Spleen (tissue), 7 donors: ENCODE results near the gene TTC22.

Experiments
- POLR2A ChIP-seq, 3 donors: fragments of 450-650 bp; IDR thresholded peaks; one replicate each; pipeline ENCODE4 v1.5.1; 2017; ENCODE audit warnings: antibody characterized with exemption in 3 of 3, mild to moderate bottlenecking in 1 of 3
- POLR2AphosphoS5 ChIP-seq, 3 donors: sonication (generic); formaldehyde crosslinking; IDR thresholded peaks; one replicate each; pipeline ENCODE4 v1.5.1; 2017; ENCODE audit warnings: antibody characterized with exemption in 3 of 3
- TF ChIP-seq, protein P1 (sequence below), 11 experiments: fragments of 200-600 bp in 7 of 11; fragments of 450-650 bp in 4 of 11; sonication (generic) in 4 of 11; IDR thresholded peaks in 8 of 11; conservative IDR thresholded peaks in 3 of 11; 1 replicate in 7 of 11; 2 replicates in 4 of 11; pipeline versions ENCODE4 v1.4.0 to v1.8.0; 2016 to 2021; ENCODE audit warnings: antibody characterized with exemption in 11 of 11, inconsistent platforms in 4 of 11, mild to moderate bottlenecking in 1 of 11
- donor health status: DM: no; HTN: no; CAD: no; lungs with moderate emphysema.
- donor health status: DM: no; HTN: no; CAD: no.
- donor health status: DM: no; HTN: no; CAD: no.

DNA sequence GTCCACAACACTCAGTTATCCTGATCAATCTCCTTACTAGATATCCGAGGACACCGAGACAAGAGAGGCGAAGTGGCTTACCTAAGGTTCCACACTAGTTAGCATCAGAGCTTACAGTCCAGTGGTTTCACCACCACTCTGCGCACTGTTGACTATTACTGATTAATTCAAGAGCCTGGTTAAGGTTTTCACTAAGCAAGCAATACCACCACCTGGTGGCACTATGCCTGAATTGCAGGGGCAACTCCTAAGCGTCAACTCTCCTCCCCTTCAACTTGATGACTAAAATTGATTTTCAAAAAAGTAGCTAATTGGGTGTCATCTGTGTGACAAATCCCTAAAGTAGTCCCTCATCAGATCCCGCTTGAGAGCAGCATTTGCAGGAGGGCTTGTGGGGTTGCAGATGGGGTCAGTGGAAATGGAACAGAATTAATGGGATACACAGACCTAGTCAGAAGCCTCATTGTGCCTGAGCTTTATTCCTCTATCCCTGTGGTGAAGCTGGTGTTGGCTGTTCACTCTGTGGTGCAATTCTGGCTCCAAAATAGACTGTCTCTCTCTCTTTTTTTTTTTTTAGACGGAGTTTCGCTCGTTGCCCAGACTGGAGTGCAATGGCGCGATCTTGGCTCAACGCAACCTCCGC is 9.1 kb downstream of the TTC22 start:
- TF ChIP-seq POLR2A (IDR thresholded peaks at IDR 0.05) (no peak), POLR2AphosphoS5 (IDR thresholded peaks at IDR 0.05) (no peak)
- TF ChIP-seq, protein P1, sequence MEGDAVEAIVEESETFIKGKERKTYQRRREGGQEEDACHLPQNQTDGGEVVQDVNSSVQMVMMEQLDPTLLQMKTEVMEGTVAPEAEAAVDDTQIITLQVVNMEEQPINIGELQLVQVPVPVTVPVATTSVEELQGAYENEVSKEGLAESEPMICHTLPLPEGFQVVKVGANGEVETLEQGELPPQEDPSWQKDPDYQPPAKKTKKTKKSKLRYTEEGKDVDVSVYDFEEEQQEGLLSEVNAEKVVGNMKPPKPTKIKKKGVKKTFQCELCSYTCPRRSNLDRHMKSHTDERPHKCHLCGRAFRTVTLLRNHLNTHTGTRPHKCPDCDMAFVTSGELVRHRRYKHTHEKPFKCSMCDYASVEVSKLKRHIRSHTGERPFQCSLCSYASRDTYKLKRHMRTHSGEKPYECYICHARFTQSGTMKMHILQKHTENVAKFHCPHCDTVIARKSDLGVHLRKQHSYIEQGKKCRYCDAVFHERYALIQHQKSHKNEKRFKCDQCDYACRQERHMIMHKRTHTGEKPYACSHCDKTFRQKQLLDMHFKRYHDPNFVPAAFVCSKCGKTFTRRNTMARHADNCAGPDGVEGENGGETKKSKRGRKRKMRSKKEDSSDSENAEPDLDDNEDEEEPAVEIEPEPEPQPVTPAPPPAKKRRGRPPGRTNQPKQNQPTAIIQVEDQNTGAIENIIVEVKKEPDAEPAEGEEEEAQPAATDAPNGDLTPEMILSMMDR (IDR thresholded peaks at IDR 0.05 in 8 of 11, conservative IDR thresholded peaks at IDR 0.05 in 3 of 11): peak in 7 of 11 experiments; percentile 5 to 62 (median 51)
